ENCODE data around the gene DNAJC5. TPM values are rescaled to one million over a fixed set of nuclear protein-coding genes. Genes with fewer than 3 reads are reported as not detected.

DNAJC5 gene
- total and polyA plus RNA-seq, 9 of the 15 experiments (the other 6 are each of a cell fraction or from before 2014, with no cell fraction given), result 0.95 to 42.8 (median 23.4) TPM

DNA sequence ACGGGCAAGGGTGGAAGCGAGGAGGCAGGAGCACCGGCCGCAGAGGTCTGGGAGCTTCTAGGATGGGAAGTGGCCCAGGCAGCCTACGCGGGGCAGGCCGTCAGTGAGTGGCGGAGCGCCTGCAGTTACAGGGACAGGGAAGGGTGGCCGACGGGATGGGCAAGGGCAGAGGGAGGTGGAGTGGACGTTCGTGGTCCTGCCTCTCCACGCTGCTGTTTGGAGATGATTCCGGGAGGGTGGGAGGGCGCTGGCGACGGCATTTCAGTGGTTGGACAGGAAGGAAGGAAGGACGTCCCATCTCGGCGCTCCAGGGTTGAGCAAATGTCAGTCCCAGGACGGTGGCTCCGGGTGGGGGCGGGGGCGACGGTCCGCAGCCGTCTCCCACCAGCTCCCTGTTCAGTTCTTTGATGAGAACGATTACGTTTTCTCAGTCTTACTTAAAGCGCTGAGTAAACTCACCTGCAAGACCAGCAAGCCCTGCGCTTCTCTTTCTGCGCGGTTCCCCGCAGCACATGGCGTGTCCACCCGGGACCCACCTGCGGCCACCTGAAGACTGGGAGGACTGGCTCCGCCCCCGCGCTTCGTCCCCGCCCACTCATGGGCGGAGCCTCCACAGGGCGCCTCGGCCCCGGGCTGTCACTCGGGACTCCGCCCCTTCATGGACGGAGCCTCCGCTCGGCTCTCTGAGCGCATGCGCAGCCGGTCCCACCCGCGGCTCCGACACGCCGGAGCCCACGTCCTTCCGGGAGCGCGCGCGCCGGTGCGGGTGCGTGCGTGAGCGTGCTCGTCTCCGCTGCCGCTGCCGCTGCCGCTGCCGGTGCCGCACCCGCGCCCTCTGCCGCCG, at the start of gene DNAJC5 (continued):
- TF ChIP-seq REST (IDR thresholded peaks at IDR 0.05; ENCODE audit: borderline replicate concordance) (no peak), REST (CRISPR knock-in tag; IDR thresholded peaks at IDR 0.05; ENCODE audit: low read depth) (no peak), RNF2 (IDR thresholded peaks at IDR 0.05) (no peak), IRF2 (CRISPR knock-in tag; IDR thresholded peaks at IDR 0.05) (no peak), SRSF9 (IDR thresholded peaks at IDR 0.05; ENCODE audit: borderline replicate concordance, low read depth, low read length) (no peak), ZNF143 (CRISPR knock-in tag; IDR thresholded peaks at IDR 0.05) (no peak), TBL1XR1 (IDR thresholded peaks at IDR 0.05; ENCODE audit: low read length in 2 of 2) (no peak), KAT2B (IDR thresholded peaks at IDR 0.05; ENCODE audit: low read depth, low read length) (no peak), NR2C2 (CRISPR knock-in tag; IDR thresholded peaks at IDR 0.05) (no peak), NR2C2 (tag; IDR thresholded peaks at IDR 0.05) (no peak), SAFB2 (IDR thresholded peaks at IDR 0.05; ENCODE audit: borderline replicate concordance, low read depth, low read length, severe bottlenecking) (no peak), ZNF140 (CRISPR knock-in tag; IDR thresholded peaks at IDR 0.05) (no peak), MTA2 (IDR thresholded peaks at IDR 0.05; ENCODE audit: low read depth) (no peak; the same call in 1 of the 2 replicates), MAZ (CRISPR knock-in tag; conservative IDR thresholded peaks at IDR 0.05 in 1 of 2, IDR thresholded peaks at IDR 0.05 in 1 of 2) (peak; percentile 50 to 72; a peak in 3 of 4 replicates), TAF15 (IDR thresholded peaks at IDR 0.05; ENCODE audit: low read depth, low read length) (no peak), DMBX1 (CRISPR knock-in tag; IDR thresholded peaks at IDR 0.05; ENCODE audit: borderline replicate concordance) (peak; percentile 38; the same call in 1 of the 2 replicates), SMARCE1 (IDR thresholded peaks at IDR 0.05) (no peak), PML (IDR thresholded peaks at IDR 0.05; ENCODE audit: low read length) (no peak), PKNOX1 (IDR thresholded peaks at IDR 0.05) (peak; percentile 96), FOS (IDR thresholded peaks at IDR 0.05; ENCODE audit: extremely low read depth, insufficient read length) (no peak), TSC22D4 (tag; IDR thresholded peaks at IDR 0.05) (no peak)
